Middle frontal gyrus (tissue), 1 donor: ENCODE data around the gene ACAD11.

Experiments
- DNase-seq: peaks from one replicate; pipeline ENCODE4 v3.0.0-alpha.2; 2015; ENCODE audit warnings: low spot score; ENCODE audit errors: extremely low spot score

ACAD11 gene

GRCh38 chr3:132659365-132660051, at the start of gene ACAD11:
Gene ACAD11 (minus strand): TSS chr3:132659809. CDS start chr3:132659751, 58 bp downstream.
- peak; percentile 33 for DNase-seq

- no peak for DNase-seq
These were observed 44.1 kb upstream of the ACAD11 start for GRCh38 chr3:132703733-132704132.

GRCh38 chr3:132695422-132695821, 35.8 kb upstream of the ACAD11 start:
- DNase-seq, result no peak

GRCh38 chr3:132694991-132695390, 35.4 kb upstream of the ACAD11 start:
- no peak for DNase-seq

- no peak for DNase-seq
These were observed 30.4 kb upstream of the ACAD11 start for GRCh38 chr3:132690040-132690439.

GRCh38 chr3:132682201-132682600, 22.6 kb upstream of the ACAD11 start:
- DNase-seq, result no peak

GRCh38 chr3:132681421-132681820, 21.8 kb upstream of the ACAD11 start:
- no peak for DNase-seq

- DNase-seq, result no peak
These were observed 20.3 kb upstream of the ACAD11 start for GRCh38 chr3:132679911-132680310.

GRCh38 chr3:132675408-132675807, 15.8 kb upstream of the ACAD11 start:
- DNase-seq, result no peak

- no peak for DNase-seq
These were observed 9.7 kb upstream of the ACAD11 start for GRCh38 chr3:132669256-132669777.

GRCh38 chr3:132665230-132665745, 5.7 kb upstream of the ACAD11 start:
- no peak for DNase-seq

- no peak for DNase-seq
These were observed 2.6 kb upstream of the ACAD11 start for GRCh38 chr3:132662212-132662611.

- no peak for DNase-seq
These were observed 1.5 kb upstream of the ACAD11 start for GRCh38 chr3:132661101-132661500.

GRCh38 chr3:132660811-132661070, 1.1 kb upstream of the ACAD11 start:
- DNase-seq, result no peak

- peak; percentile 25 for DNase-seq
These were observed 622 bp upstream of the ACAD11 start, which contains the start of gene UBA5 for GRCh38 chr3:132660052-132660810. Gene UBA5 (plus strand): TSS chr3:132660329. CDS start chr3:132660538, 209 bp downstream.

- no peak for DNase-seq
These were observed 627 bp downstream of the ACAD11 start for GRCh38 chr3:132659000-132659364.

- DNase-seq, result no peak
These were observed 1.5 kb downstream of the ACAD11 start for GRCh38 chr3:132657869-132658747.

GRCh38 chr3:132655471-132655870, 4.1 kb downstream of the ACAD11 start:
- no peak for DNase-seq

- DNase-seq, result no peak
These were observed 4.9 kb downstream of the ACAD11 start for GRCh38 chr3:132654721-132655120.

GRCh38 chr3:132654190-132654589, 5.4 kb downstream of the ACAD11 start:
- no peak for DNase-seq

- no peak for DNase-seq
These were observed 6.9 kb downstream of the ACAD11 start for GRCh38 chr3:132652640-132653270.
